AG09319 (cell line): ENCODE results near the gene TPK1.

Experiments
- DNase-seq: peaks from one replicate; pipeline ENCODE4 v3.0.0-alpha.2; 2010; ENCODE audit warnings: low read depth; ENCODE audit errors: extremely low read depth
- TF ChIP-seq, protein P1 (sequence below): IDR thresholded peaks from 2 replicates; pipeline ENCODE4 v1.5.1; 2011; ENCODE audit warnings: low read depth, mild to moderate bottlenecking, inconsistent platforms, low read length, moderate library complexity

The TPK1 gene

DNA sequence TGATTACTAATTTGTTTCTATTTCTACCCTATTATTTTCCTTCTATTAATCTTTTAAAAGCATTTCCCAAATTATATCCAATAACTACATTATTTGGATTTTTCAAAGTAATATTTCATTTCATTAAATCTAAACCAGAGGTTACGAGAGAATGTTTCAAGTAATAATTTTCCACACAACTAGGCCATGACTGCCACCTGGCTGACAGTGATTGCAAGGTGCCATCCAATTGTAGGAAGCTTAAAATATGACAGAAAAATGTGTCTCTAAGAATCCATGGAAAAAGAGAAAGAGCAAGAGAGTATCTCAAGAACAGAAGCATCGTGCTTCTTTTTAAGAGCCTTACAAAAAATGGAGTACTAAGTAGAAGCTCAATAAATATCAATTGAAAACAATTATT, 48.7 kb downstream of the TPK1 start:
- TF ChIP-seq, protein P1, sequence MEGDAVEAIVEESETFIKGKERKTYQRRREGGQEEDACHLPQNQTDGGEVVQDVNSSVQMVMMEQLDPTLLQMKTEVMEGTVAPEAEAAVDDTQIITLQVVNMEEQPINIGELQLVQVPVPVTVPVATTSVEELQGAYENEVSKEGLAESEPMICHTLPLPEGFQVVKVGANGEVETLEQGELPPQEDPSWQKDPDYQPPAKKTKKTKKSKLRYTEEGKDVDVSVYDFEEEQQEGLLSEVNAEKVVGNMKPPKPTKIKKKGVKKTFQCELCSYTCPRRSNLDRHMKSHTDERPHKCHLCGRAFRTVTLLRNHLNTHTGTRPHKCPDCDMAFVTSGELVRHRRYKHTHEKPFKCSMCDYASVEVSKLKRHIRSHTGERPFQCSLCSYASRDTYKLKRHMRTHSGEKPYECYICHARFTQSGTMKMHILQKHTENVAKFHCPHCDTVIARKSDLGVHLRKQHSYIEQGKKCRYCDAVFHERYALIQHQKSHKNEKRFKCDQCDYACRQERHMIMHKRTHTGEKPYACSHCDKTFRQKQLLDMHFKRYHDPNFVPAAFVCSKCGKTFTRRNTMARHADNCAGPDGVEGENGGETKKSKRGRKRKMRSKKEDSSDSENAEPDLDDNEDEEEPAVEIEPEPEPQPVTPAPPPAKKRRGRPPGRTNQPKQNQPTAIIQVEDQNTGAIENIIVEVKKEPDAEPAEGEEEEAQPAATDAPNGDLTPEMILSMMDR = no peak
- no peak for DNase-seq

DNA sequence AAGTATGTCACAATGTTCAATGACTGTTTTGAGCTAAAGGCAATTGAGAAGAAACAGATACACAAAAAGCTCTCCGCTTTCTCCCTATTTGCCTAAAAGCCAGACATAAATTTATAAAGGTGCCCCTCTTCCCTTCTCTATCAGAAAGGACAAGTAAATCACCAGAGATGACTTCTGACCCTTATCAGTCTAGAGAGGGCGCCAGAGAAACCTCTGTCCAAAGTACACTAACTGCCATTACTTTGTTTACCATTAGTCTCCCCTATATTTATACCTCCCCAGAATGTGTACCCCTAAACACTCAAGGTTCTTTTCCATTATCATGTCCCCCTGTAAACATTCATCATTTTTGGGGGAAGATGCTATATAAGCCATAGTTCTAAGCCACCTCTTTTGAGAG, 49.3 kb downstream of the TPK1 start:
- DNase-seq = no peak
- TF ChIP-seq, protein P1 = peak; percentile 23

DNA sequence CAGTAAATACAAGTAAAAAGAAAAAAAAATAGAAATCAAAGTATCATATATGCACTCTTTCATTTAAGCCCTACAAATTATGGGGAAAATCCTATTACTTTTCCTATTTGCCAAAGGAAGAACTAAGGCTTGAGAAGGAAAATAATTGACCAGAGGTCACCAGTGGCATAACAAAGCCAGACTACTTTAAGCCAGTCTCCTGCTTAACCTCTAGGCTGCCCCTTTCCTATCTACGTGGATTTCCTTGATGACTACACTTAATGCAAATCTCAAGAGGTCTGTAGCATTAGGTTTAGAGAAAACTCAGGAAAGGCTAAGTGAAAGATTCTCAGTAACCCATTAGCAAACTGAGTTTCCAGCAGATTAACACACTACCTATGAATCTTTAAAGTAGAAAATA, 49.8 kb downstream of the TPK1 start:
- no peak for DNase-seq
- TF ChIP-seq, protein P1 = no peak

DNA sequence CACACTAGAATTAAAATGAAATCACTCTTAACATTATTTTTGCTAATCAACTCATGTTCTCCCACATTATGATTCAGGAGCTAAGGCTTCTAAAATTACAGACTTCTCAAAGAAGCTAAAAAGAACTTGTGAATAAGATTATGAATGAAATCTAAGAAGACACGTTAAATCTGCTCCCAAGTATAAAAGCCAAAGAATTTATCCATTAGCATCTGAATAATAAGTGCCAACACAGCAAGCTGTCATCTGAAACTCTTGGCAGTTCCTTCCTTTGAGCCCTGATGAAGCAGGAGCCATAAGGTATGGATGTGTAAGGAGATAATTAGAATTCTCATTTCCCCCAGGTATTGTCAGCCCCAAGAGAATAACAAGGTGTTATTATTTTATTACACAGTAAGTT, 50.3 kb downstream of the TPK1 start:
- DNase-seq = no peak
- TF ChIP-seq, protein P1 = no peak

DNA sequence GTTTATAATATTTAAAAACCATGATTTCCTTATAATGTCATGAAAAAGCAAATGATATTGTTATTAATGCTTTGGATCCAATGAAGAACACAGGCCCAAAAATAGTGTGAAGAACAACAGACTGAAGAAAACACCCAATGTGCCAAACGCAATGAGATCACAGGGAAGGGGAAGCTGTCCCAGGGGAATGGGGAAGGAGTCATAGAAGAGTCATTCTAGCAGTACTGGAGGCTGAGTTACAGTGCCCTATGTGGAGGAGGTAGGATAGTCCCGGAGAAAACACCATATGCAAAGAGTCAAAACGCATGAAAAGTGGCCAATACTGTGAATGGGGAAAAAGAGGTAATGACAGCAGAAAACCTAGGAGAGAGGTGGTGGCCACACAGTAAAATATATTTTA, 50.9 kb downstream of the TPK1 start:
- DNase-seq = no peak
- TF ChIP-seq, protein P1 = no peak

DNA sequence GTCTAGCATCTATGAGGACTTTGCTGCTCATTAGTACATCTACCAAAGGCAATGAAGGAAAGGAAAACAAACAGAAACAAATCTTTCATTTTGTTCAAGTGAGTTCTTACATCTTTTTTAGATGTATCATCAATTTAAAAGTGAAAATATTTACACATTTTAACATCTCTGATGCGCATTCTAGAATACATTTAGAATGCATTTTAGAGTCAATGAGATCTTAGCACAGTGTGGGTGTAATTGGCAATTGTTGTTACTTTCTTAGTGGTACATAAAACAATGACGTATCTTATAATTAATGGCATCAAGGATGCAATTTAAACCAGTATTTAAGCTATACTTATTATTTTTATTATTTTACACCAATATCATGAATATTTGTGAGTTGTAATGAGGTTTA, 51.4 kb downstream of the TPK1 start:
- DNase-seq = no peak
- TF ChIP-seq, protein P1 = no peak

DNA sequence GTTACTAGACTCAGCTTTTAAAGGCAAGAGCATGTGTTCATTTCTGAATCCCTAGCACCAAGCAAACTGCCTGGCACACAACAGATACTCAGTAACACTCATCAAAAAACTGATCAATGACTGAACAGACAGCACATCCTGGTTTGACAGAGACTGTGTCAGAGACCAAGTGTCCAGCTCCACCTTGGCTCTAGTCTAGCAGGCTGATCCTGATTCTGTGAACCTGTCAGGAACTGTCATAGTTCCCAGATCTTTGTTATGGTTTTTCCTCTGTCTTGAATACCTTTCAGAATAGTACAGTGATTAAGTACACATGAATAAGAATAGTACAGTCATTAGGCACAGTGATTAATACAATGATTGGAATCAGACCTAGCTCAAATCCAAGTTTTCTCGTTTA, 53.0 kb downstream of the TPK1 start:
- TF ChIP-seq, protein P1 = no peak
- no peak for DNase-seq
